Colonic mucosa (tissue), 4 donors: ENCODE measurements around the gene SHROOM1. TPM values are rescaled to one million over a fixed set of nuclear protein-coding genes. Genes with fewer than 3 reads are reported as not detected.

Experiments used
- DNase-seq: peaks from one replicate; pipeline ENCODE4 v3.0.0-alpha.2; 2020
- H3K27ac ChIP-seq: fragments of 200-600 bp; one replicate; pipeline ENCODE4 v1.8.0; 2021
- H3K27me3 ChIP-seq: fragments of 200-600 bp; one replicate; pipeline ENCODE4 v1.8.0; 2021
- H3K36me3 ChIP-seq: fragments of 200-600 bp; one replicate; pipeline ENCODE4 v1.8.0; 2021
- H3K4me1 ChIP-seq: fragments of 200-600 bp; one replicate; pipeline ENCODE4 v1.8.0; 2021; ENCODE audit warnings: mild to moderate bottlenecking
- H3K4me3 ChIP-seq: fragments of 200-600 bp; one replicate; pipeline ENCODE4 v1.8.0; 2021
- H3K9ac ChIP-seq, 2 donors: one replicate each; pipeline ENCODE4 v1.7.0; 2013; ENCODE audit warnings: control low read depth in 2 of 2, low read depth in 2 of 2, low read length in 2 of 2
- H3K9me3 ChIP-seq: fragments of 200-600 bp; one replicate; pipeline ENCODE4 v1.8.0; 2021
- intact Hi-C: fragments of 100-400 bp; cut with DNase I; formaldehyde crosslinking; loops from one replicate; pipeline ENCODE4 v1.14.1; 2022
- total RNA-seq, 2 donors: library from RNA; stranded (reverse); fragmentation: NEBNext Ultra II Directional in 1 of 2; extraction: Animal tissue kit (Norgen Biotek cat#: 25700) in 1 of 2; gene quantifications; one replicate each; pipeline ENCODE4 v1.2.1, GENCODE V29; 2021
- TF ChIP-seq, protein P1 (sequence below): fragments of 200-600 bp; IDR thresholded peaks from one replicate; pipeline ENCODE4 v1.8.0; 2022; ENCODE audit warnings: antibody characterized with exemption, mild to moderate bottlenecking
- donor health status: healthy.
- donor health status: DM: no; HTN: no; CAD: no.
- donor health status: DM: no; HTN: no; CAD: no.

Gene SHROOM1
- total RNA-seq, 2 donors from 2014 or later = 36.9 to 64.1 TPM

DNA sequence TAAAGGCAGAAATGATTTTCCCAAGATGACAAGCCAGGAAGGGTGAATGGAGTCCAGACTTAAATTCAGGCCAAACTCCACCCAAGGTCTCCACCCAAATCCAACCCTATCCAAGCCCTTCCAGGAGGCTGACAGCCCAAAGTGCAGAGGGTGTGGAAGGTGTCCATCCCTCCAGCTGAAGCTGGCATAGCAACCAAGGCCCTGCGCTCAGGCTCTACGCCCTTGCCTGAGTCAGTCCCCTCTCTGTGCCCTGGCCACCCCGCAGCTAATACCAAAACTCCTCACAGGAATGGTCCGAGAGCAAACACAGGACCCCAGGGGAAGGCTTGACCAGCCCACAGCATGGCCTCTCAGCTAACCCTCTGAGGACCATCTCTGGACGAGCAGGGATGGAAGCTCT is 55.6 kb downstream of the SHROOM1 start:
- H3K36me3 ChIP-seq = no peaks in the 10 kb centered on the region
- H3K27me3 ChIP-seq = no peaks in the 10 kb centered on the region
- peaks cover 8% of the 10 kb centered on the region for H3K4me1 ChIP-seq
- TF ChIP-seq, protein P1, sequence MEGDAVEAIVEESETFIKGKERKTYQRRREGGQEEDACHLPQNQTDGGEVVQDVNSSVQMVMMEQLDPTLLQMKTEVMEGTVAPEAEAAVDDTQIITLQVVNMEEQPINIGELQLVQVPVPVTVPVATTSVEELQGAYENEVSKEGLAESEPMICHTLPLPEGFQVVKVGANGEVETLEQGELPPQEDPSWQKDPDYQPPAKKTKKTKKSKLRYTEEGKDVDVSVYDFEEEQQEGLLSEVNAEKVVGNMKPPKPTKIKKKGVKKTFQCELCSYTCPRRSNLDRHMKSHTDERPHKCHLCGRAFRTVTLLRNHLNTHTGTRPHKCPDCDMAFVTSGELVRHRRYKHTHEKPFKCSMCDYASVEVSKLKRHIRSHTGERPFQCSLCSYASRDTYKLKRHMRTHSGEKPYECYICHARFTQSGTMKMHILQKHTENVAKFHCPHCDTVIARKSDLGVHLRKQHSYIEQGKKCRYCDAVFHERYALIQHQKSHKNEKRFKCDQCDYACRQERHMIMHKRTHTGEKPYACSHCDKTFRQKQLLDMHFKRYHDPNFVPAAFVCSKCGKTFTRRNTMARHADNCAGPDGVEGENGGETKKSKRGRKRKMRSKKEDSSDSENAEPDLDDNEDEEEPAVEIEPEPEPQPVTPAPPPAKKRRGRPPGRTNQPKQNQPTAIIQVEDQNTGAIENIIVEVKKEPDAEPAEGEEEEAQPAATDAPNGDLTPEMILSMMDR = no peak
- H3K9ac ChIP-seq = peak overlapping the region in 1 of 2 donors; percentile 36
- DNase-seq = peak; percentile 68
- intact Hi-C loops = no loop called here
- H3K27ac ChIP-seq = no peak overlapping the region
- no peak overlapping the region for H3K4me3 ChIP-seq
- no peaks in the 10 kb centered on the region for H3K9me3 ChIP-seq

DNA sequence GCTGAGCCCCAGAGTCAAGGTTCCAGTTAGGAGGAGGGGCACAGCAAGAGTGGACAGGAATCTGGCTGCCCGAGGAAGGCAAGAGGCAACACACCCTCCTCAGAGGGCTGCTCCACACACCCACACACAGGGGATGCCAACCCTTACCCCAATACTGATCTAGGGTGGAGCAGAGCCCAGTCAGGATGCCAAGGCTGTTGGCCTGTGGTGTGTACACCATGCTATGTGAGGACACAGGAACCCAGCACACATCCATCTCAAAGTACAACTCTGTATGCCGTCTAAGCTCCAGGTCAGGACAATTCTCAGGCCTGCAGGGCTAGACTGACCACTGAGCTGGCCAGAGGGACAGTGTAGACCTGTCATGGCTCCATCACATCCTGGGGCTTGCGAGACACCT is 56.0 kb downstream of the SHROOM1 start:
- Histone ChIP-seq H3K9me3 (no peaks in the 10 kb centered on the region), H3K9ac (peak overlapping the region in 1 of 2 donors; percentile 17), H3K27me3 (no peaks in the 10 kb centered on the region), H3K36me3 (no peaks in the 10 kb centered on the region), H3K4me3 (no peak overlapping the region), H3K4me1 (peaks cover 8% of the 10 kb centered on the region), H3K27ac (no peak overlapping the region)
- intact Hi-C loops = no loop called here
- TF ChIP-seq, protein P1 = no peak
- no peak for DNase-seq

DNA sequence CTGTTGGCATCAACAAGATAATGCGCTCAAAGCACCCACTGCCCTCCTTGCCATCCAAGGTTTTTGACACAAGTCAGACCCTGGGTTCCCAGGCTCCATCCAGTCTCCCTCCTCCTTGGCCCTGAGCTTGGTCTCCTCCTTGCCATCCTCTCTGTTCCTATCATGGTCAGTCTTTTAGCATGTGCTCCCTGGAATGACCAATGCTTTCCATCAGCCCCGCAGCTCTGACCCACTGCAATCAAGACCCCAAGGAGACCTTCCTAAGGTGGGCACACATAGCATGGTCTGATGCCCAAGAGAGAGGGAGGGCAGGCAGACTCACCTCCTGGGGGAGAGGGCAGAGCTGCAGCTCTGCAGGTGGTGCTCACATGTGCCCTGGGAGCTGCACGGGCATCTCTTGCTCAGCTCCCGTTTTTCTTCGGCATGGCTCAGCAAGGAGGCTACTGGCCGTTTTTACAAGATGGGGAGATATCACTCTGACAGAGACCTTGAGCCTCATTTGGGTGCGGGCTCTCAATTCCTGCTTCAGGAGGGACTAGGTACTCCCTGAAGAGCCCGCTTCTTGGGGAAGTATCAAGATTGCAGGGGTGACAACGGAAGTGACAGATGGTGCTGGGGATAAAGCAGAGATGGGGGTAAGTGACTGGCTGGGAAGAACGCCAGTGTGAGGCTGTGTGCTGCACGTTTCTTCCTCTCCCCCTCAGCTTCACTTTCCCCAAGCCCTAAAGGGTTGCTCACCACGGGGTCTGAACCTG is 56.7 kb downstream of the SHROOM1 start:
- peaks cover 8% of the 10 kb centered on the region for H3K4me1 ChIP-seq
- no peak overlapping the region for H3K9ac ChIP-seq
- TF ChIP-seq, protein P1 = no peak
- no peak overlapping the region for H3K4me3 ChIP-seq
- H3K27ac ChIP-seq = no peak overlapping the region
- intact Hi-C loops = no loop called here
- no peaks in the 10 kb centered on the region for H3K36me3 ChIP-seq
- H3K27me3 ChIP-seq = no peaks in the 10 kb centered on the region
- DNase-seq = no peak
- H3K9me3 ChIP-seq = no peaks in the 10 kb centered on the region

DNA sequence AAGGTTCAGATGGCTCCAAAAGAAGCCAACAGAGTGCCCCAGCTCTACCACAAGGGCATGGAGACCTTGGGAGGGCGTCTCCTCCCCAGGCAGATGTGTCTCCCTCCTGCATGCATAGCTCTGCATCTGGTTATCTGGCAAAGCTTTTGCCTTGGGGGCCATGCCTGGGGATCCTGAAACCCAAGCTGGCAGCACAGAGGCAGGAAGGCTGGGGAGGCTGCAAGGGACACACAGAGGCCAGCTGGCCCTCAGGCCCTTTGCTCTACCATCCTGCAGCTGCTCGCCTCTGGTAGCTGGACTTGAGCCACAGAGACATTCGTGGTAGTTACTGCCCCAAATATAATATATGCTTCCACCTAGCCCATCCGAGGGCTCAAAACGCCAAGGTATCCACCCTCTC is 57.3 kb downstream of the SHROOM1 start:
- peaks cover 8% of the 10 kb centered on the region for H3K4me1 ChIP-seq

DNA sequence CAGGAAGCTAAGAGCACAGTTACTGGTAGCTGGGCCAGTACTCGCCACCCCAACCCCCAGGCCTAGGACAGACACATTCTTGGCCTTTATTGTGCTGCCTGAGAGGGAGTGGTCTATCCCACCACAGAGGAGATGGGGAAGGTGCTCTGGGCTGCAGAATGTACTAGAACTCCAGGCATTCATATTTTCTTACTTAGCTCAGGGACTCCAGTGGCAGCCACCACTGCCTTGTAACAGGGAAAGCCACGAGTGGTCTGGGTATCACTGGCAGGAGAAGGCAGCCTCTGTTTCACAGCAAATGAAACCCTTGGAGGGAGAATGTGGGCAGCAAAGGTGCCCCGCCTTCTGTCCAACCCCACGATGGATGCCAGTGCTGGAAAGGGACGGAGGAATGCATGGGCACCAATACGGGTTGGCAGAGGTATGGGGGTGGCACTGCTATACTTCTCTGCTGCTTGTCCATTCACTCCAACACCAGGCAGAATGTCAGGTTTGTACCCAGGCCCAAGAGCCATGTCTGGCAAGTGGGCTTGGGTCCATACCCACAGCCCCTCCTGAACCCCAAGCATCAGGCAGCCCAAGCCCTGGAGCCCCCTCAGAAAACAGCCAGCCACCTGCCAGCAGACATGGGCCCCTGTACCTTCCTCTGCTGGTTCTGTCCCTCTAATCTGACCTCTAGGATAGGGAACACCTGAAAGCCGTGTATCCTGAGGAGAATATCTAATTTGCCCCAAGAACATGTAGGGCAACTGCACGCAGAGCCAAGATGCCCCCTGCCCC is 58.0 kb downstream of the SHROOM1 start:
- intact Hi-C loops = no loop called here
- TF ChIP-seq, protein P1 = no peak
- no peaks in the 10 kb centered on the region for H3K27me3 ChIP-seq
- DNase-seq = no peak
- H3K4me1 ChIP-seq = peaks cover 8% of the 10 kb centered on the region
- H3K9me3 ChIP-seq = no peaks in the 10 kb centered on the region
- H3K27ac ChIP-seq = no peak overlapping the region
- H3K9ac ChIP-seq = no peak overlapping the region
- no peak overlapping the region for H3K4me3 ChIP-seq
- no peaks in the 10 kb centered on the region for H3K36me3 ChIP-seq

More for the DNA sequence above, 57.3 kb downstream of the SHROOM1 start:
- Histone ChIP-seq H3K36me3 (no peaks in the 10 kb centered on the region), H3K27ac (no peak overlapping the region), H3K4me3 (no peak overlapping the region), H3K27me3 (no peaks in the 10 kb centered on the region), H3K9ac (no peak overlapping the region), H3K9me3 (no peaks in the 10 kb centered on the region)
- intact Hi-C loops = no loop called here
- TF ChIP-seq, protein P1 = no peak
- no peak for DNase-seq

Other genes starting within 250 kb of the SHROOM1 start
- not detected for gene IL13, start 172.5 kb downstream of the SHROOM1 start, total RNA-seq
- gene IL4, start 156.7 kb downstream of the SHROOM1 start, total RNA-seq = not detected
- gene KIF3A, start 93.1 kb downstream of the SHROOM1 start, total RNA-seq = 1 to 10 TPM; 4.0 to 5.2 TPM
- 10 to 100 TPM in 1 of 2 donors, 1 to 10 TPM in 1; 7.1 to 22.9 TPM for gene CCNI2, start 83.2 kb downstream of the SHROOM1 start, total RNA-seq
- gene SEPTIN8, start 53.4 kb downstream of the SHROOM1 start, total RNA-seq = 10 to 100 TPM; 57.6 to 84.2 TPM
- gene SOWAHA, start 17.3 kb downstream of the SHROOM1 start, total RNA-seq = 10 to 100 TPM; 12.4 to 30.7 TPM
- gene GDF9, start 35.8 kb upstream of the SHROOM1 start, total RNA-seq = under 1 TPM; 0.64 to 0.69 TPM
- 100 to 1,000 TPM; 885 to 920 TPM for gene UQCRQ, start 36.0 kb upstream of the SHROOM1 start, total RNA-seq
- 1 to 10 TPM; 3.6 to 7.7 TPM for gene LEAP2, start 43.0 kb upstream of the SHROOM1 start, total RNA-seq
- gene AFF4, start 133.0 kb upstream of the SHROOM1 start, total RNA-seq = 10 to 100 TPM; 42.4 to 75.2 TPM
- 10 to 100 TPM; 24.2 to 31.9 TPM for gene ZCCHC10, start 195.9 kb upstream of the SHROOM1 start, total RNA-seq
- 100 to 1,000 TPM in 1 of 2 donors, 10 to 100 TPM in 1; 91.2 to 132 TPM for gene HSPA4, start 221.4 kb upstream of the SHROOM1 start, total RNA-seq